Heart left ventricle (tissue), 16 donors: ENCODE measurements around the gene RIMS1. TPM values are rescaled to one million over a fixed set of nuclear protein-coding genes. Genes with fewer than 3 reads are reported as not detected.
A peak's percentile ranks its signal among the peaks of the same experiment; 100 is the strongest.

ENCODE experiments used
- ATAC-seq, 4 donors: fragments of 200-7000 bp; cut with Tn5 transposase; one replicate each; pipeline ENCODE4 v1.9.1; 2020 to 2022; ENCODE audit warnings: moderate library complexity in 4 of 4, mild to moderate bottlenecking in 3 of 4, moderate number of reproducible peaks in 1 of 4
- DNase-seq, 5 donors: peaks; one replicate each; pipeline ENCODE4 v3.0.0-alpha.2; 2020
- H3K27ac ChIP-seq, 12 donors: fragments of 200-600 bp; sonication (generic) in 4 of 12; one replicate each; pipeline versions ENCODE4 v1.5.0 to v1.8.0; 2016 to 2022; ENCODE audit warnings: mild to moderate bottlenecking in 2 of 12
- H3K27me3 ChIP-seq, 9 donors: fragments of 200-600 bp; sonication (generic) in 2 of 9; one replicate each; pipeline versions ENCODE4 v1.5.1 to v1.8.0; 2016 to 2022; ENCODE audit warnings: mild to moderate bottlenecking in 3 of 9
- H3K36me3 ChIP-seq, 9 donors: fragments of 200-600 bp; sonication (generic) in 2 of 9; one replicate each; pipeline versions ENCODE4 v1.5.0 to v1.8.0; 2018 to 2022; ENCODE audit warnings: mild to moderate bottlenecking in 2 of 9
- H3K4me1 ChIP-seq, 12 donors: fragments of 200-600 bp; sonication (generic) in 4 of 12; one replicate each; pipeline versions ENCODE4 v1.5.0 to v1.8.0; 2016 to 2022; ENCODE audit warnings: mild to moderate bottlenecking in 3 of 12
- H3K4me3 ChIP-seq, 12 donors: fragments of 200-600 bp; sonication (generic) in 4 of 12; one replicate each; pipeline versions ENCODE4 v1.5.0 to v1.8.0; 2017 to 2022; ENCODE audit warnings: mild to moderate bottlenecking in 9 of 12, moderate library complexity in 4 of 12
- H3K9me3 ChIP-seq, 12 donors: fragments of 200-600 bp; sonication (generic) in 4 of 12; one replicate each; pipeline versions ENCODE4 v1.5.0 to v1.8.0; 2016 to 2022; ENCODE audit warnings: mild to moderate bottlenecking in 1 of 12
- POLR2A ChIP-seq, 2 donors: fragments of 450-650 bp; IDR thresholded peaks; one replicate each; pipeline ENCODE4 v1.6.1; 2017; ENCODE audit warnings: antibody characterized with exemption in 2 of 2, mild to moderate bottlenecking in 2 of 2, moderate library complexity in 2 of 2
- WGBS, 4 donors: extraction: QIAGEN DNeasy Blood & Tissue Kit in 2 of 4; methylation state at CpG; one replicate each; pipeline versions ENCODE4 v1.1.5 to v1.1.7; 2013 to 2018; 5-methylcytosine and 5-hydroxymethylcytosine counted together
- intact Hi-C, 10 donors: fragments of 100-400 bp; cut with DNase I; formaldehyde crosslinking; loops; one replicate each; pipeline versions ENCODE4 v1.11.1 to v1.14.2; 2022
- polyA plus RNA-seq, 2 donors: library from polyadenylated mRNA; stranded (reverse); fragments of 200-250 nt; gene quantifications; one replicate each; pipeline ENCODE4 v1.2.3, GENCODE V29; 2013
- total RNA-seq, 9 donors: library from RNA; depleted of rRNA in 2 of 9; stranded (reverse); fragments of >200 nt in 2 of 9; fragmentation: NEBNext Ultra II Directional in 3 of 9; extraction: Animal tissue kit (Norgen Biotek cat#: 25700) in 3 of 9; gene quantifications; one replicate each; pipeline versions ENCODE4 v1.1.0 to v1.2.4, GENCODE V29; 2016 to 2023
- TF ChIP-seq, protein P1 (sequence below), 12 donors: fragments of 200-600 bp; sonication (generic) in 4 of 12; IDR thresholded peaks; one replicate each; pipeline versions ENCODE4 v1.5.0 to v1.8.0; 2018 to 2022; ENCODE audit warnings: antibody characterized with exemption in 12 of 12, mild to moderate bottlenecking in 5 of 12
- donor health status: ischemic (EF 13 %, LVEDD 7.1; RV severe dilation, severe dysfunction).
- donor health status: healthy with polysubstance abuse.
- donor health status: DM: no; HTN: yes; CAD: no.
- donor health status: DM: no; HTN: no; CAD: no.
- donor health status: ischemic (EF 25% LVEDD 6.9; RV normal size, moderate dysfunction).
- donor health status: ischemic (EF 25% LVEDD 5.7; RV mildly dilated, moderate dysfunction).
- donor health status: healthy.
- donor health status: DM: yes; HTN: yes; CAD: no.
- donor health status: ischemic (EF 35%, LVEDD 5.7; RV mildly dilated, moderate dysfunction).
- donor health status: nonischemic (EF 11% LVEDD 7.7; RV severe dilation, severe dysfunction).
- donor health status: DM: yes; HTN: yes; CAD: no.
- donor health status: PGD.
- donor health status: ischemic (EF 29% LVEDD 5.4; RV normal size, mild dysfunction).
- donor health status: nonischemic (EF 23%, LVEDD 6.1; RV moderate dilation, normal function).

Gene RIMS1
- total and polyA plus RNA-seq, 11 donors: 0.11 to 3.2 (median 1.1) TPM; not detected in 4

DNA sequence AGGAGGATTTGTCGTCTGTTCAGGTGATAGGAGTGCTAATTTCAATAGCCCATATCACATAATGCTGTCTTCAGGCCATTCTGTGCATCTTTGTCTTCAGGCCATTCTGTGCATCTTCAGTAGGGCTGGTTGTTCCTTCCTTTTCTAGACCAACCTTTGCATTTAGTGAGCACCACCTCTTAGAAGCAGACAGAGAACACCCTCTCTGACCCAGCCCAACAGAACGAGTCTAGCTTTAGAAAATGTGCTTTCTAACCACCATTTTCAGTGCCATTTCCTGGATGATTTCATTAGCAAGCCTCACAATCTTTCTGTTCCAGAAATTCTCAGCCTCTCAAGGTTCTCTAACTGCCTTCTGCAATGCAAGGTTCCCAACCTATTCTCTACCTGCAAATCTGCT is 520.2 kb downstream of the RIMS1 start:
- H3K27ac ChIP-seq: no peak overlapping the region

DNA sequence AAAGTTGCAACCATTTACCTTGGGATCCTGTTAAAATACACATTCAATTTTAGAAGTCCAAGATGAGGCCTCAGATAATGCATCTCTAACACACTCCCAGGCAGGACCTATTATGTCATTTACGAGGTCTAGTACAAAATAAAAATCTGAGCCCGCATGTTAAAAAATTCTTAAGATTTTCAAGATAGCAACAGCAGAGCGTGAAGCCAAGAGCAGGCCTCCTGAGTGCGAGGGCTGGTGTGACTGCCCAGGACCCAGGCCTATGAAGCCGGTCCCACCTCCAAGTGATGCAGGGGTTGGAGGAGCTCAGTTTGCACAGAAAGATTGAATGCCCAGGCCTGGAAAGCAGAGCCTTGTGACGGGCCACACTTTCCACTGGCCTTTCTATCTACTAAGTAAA is 524.4 kb downstream of the RIMS1 start:
- Histone ChIP-seq H3K4me1 (no peaks in the 10 kb centered on the region), H3K9me3 (no peaks in the 10 kb centered on the region), H3K27me3 (peaks cover 0 to 21% (median 6%) of the 10 kb centered on the region in 9 donors), H3K36me3 (no peaks in the 10 kb centered on the region), H3K4me3 (no peak overlapping the region), H3K27ac (no peak overlapping the region)
- 69 to 80% (median 72%) methylated on average over 6 of the region's 6 CpGs for WGBS, 4 donors
- intact Hi-C loops: loop anchor here in 9 of 10 donors (5.0 to 10.0 kb wide), 6 partner anchors 714 to 917 kb away; no protein-coding TSS in a partner anchor
- DNase-seq (no peak), ATAC-seq (no peak)
- TF ChIP-seq POLR2A (IDR thresholded peaks at IDR 0.05): no peak
- TF ChIP-seq, protein P1, sequence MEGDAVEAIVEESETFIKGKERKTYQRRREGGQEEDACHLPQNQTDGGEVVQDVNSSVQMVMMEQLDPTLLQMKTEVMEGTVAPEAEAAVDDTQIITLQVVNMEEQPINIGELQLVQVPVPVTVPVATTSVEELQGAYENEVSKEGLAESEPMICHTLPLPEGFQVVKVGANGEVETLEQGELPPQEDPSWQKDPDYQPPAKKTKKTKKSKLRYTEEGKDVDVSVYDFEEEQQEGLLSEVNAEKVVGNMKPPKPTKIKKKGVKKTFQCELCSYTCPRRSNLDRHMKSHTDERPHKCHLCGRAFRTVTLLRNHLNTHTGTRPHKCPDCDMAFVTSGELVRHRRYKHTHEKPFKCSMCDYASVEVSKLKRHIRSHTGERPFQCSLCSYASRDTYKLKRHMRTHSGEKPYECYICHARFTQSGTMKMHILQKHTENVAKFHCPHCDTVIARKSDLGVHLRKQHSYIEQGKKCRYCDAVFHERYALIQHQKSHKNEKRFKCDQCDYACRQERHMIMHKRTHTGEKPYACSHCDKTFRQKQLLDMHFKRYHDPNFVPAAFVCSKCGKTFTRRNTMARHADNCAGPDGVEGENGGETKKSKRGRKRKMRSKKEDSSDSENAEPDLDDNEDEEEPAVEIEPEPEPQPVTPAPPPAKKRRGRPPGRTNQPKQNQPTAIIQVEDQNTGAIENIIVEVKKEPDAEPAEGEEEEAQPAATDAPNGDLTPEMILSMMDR (IDR thresholded peaks at IDR 0.05): no peak

More for the DNA sequence above, 520.2 kb downstream of the RIMS1 start:
- no peak for ATAC-seq
- no peak for TF ChIP-seq POLR2A (IDR thresholded peaks at IDR 0.05)
- TF ChIP-seq, protein P1 (IDR thresholded peaks at IDR 0.05): no peak
- intact Hi-C loops: no loop called here
- Histone ChIP-seq H3K9me3 (no peaks in the 10 kb centered on the region), H3K4me1 (no peaks in the 10 kb centered on the region), H3K4me3 (no peak overlapping the region), H3K36me3 (no peaks in the 10 kb centered on the region), H3K27me3 (peaks cover 0 to 11% (median 0%) of the 10 kb centered on the region in 9 donors)
- 55 to 64% (median 61%) methylated on average over 2 of the region's 2 CpGs for WGBS, 4 donors
- no peak for DNase-seq

DNA sequence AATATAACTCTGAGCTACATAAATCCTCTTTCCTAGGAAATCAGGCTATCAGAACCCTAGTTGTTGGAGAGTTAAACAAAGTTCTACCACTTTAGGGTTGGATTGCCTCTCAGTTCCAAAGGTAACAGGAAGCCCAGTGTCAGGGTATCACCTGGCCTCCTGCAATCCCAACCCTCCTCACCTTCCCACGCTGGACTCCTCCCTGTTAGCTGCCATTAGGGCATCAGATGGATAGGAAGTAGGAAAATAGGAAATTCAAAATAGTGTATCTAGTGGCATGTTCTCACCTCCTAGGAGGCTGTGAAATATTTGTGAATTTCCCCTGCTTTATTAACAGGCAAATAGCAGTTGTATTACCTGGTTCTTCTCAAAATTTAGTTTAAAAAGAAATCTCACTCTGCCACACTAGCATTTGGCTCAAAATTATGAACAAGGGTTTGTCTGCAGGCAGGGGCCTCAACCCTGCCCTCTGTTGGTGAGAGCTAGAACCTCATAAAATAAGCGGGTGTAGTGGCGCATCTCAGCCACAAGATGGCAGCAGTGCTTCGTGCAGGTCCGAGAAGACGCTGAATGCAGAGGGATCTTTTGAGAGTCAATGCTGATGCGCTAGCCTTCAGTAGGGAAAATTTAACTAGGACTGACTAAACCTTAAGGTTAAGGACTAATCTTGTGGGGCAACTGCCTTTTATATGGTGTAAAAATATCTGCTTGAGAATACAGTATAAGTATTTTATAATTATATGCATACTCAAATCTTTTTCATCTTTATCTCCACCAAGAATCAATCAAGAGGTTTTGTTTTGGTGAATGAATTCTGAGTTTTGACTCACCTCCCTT is 525.7 kb downstream of the RIMS1 start:
- intact Hi-C loops: loop anchor here (2.0 to 10.0 kb wide), 7 partner anchors 713 to 915 kb away; no protein-coding TSS in a partner anchor
- Histone ChIP-seq H3K9me3 (no peaks in the 10 kb centered on the region), H3K27me3 (peaks cover 0 to 21% (median 6%) of the 10 kb centered on the region in 9 donors), H3K36me3 (no peaks in the 10 kb centered on the region), H3K27ac (no peak overlapping the region), H3K4me3 (no peak overlapping the region), H3K4me1 (no peaks in the 10 kb centered on the region)
- ATAC-seq: peak in 3 of 4 donors; percentile 68 to 87 (median 80)
- WGBS, 4 donors: 3 to 9% (median 5%) methylated on average over 7 of the region's 7 CpGs
- TF ChIP-seq POLR2A (IDR thresholded peaks at IDR 0.05): no peak
- TF ChIP-seq, protein P1 (IDR thresholded peaks at IDR 0.05): peak; percentile 100
- DNase-seq: peak; percentile 37 to 73 (median 59)

DNA sequence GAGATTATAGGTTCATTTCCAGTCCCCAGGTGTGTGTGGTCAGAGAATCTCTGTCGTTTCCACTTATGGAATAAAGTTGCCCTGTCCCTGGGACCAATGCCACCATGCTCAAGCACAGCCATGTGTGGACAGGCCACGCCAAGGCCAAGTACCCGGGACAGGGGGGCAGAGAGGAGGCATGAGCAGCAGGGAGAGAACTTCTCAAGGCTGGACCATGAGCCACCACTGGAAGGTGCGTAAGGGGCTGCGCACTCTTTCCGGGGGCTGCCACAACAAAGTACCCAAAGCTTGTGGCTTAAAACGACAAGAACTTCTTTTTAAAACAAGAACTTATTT is 526.3 kb downstream of the RIMS1 start:
- Histone ChIP-seq H3K4me1 (no peaks in the 10 kb centered on the region), H3K36me3 (no peaks in the 10 kb centered on the region), H3K4me3 (no peak overlapping the region), H3K9me3 (no peaks in the 10 kb centered on the region), H3K27ac (no peak overlapping the region), H3K27me3 (peaks cover 0 to 18% (median 6%) of the 10 kb centered on the region in 9 donors)
- ATAC-seq (no peak), DNase-seq (peak in 1 of 5 donors; percentile 20)
- WGBS, 4 donors: 77 to 84% (median 78%) methylated on average over 7 of the region's 7 CpGs
- TF ChIP-seq, protein P1 (IDR thresholded peaks at IDR 0.05): no peak
- TF ChIP-seq POLR2A (IDR thresholded peaks at IDR 0.05): no peak
- intact Hi-C loops: loop anchor here (2.0 to 10.0 kb wide), 7 partner anchors 712 to 915 kb away; no protein-coding TSS in a partner anchor
